Endothelial cell (in vitro differentiated cells): ENCODE measurements around the gene RCE1. TPM values are rescaled to one million over a fixed set of nuclear protein-coding genes. Genes with fewer than 3 reads are reported as not detected.

Source experiments
- DNase-seq: peaks from one replicate; pipeline ENCODE4 v3.0.0; 2021; ENCODE audit warnings: low spot score
- H3K27ac Mint-ChIP-seq: one replicate; pipeline ENCODE4 v1.8.0; 2021; ENCODE audit warnings: mixed read lengths, inconsistent platforms; ENCODE audit not compliant: unreplicated experiment
- H3K27me3 Mint-ChIP-seq: one replicate; pipeline ENCODE4 v1.8.0; 2021; ENCODE audit warnings: mild to moderate bottlenecking, moderate library complexity, mixed read lengths, inconsistent platforms; ENCODE audit not compliant: unreplicated experiment
- H3K36me3 Mint-ChIP-seq: one replicate; pipeline ENCODE4 v1.8.0; 2021; ENCODE audit warnings: mild to moderate bottlenecking, low read depth, mixed read lengths, inconsistent platforms; ENCODE audit not compliant: unreplicated experiment
- H3K4me1 Mint-ChIP-seq: one replicate; pipeline ENCODE4 v1.8.0; 2021; ENCODE audit warnings: mild to moderate bottlenecking, mixed read lengths, inconsistent platforms; ENCODE audit not compliant: unreplicated experiment
- H3K4me3 Mint-ChIP-seq: one replicate; pipeline ENCODE4 v1.8.0; 2021; ENCODE audit warnings: mild to moderate bottlenecking, mixed read lengths, inconsistent platforms; ENCODE audit not compliant: unreplicated experiment
- H3K9me3 Mint-ChIP-seq: one replicate; pipeline ENCODE4 v1.8.0; 2021; ENCODE audit warnings: mixed read lengths, inconsistent platforms; ENCODE audit not compliant: unreplicated experiment
- total RNA-seq: library from RNA; stranded (reverse); fragmentation: NEBNext Ultra II Directional; extraction: Animal tissue kit (Norgen Biotek cat#: 25700); gene quantifications from one replicate; pipeline ENCODE4 v1.2.1, GENCODE V29; 2021; ENCODE audit not compliant: unreplicated experiment
- TF ChIP-seq, protein P1 (sequence below): fragments of 200-600 bp; sonication (generic); IDR thresholded peaks from one replicate; pipeline ENCODE4 v1.5.0; 2021; ENCODE audit warnings: antibody characterized with exemption; ENCODE audit not compliant: unreplicated experiment

Gene RCE1
- total RNA-seq, 1 donor from 2014 or later = 25.2 TPM

DNA sequence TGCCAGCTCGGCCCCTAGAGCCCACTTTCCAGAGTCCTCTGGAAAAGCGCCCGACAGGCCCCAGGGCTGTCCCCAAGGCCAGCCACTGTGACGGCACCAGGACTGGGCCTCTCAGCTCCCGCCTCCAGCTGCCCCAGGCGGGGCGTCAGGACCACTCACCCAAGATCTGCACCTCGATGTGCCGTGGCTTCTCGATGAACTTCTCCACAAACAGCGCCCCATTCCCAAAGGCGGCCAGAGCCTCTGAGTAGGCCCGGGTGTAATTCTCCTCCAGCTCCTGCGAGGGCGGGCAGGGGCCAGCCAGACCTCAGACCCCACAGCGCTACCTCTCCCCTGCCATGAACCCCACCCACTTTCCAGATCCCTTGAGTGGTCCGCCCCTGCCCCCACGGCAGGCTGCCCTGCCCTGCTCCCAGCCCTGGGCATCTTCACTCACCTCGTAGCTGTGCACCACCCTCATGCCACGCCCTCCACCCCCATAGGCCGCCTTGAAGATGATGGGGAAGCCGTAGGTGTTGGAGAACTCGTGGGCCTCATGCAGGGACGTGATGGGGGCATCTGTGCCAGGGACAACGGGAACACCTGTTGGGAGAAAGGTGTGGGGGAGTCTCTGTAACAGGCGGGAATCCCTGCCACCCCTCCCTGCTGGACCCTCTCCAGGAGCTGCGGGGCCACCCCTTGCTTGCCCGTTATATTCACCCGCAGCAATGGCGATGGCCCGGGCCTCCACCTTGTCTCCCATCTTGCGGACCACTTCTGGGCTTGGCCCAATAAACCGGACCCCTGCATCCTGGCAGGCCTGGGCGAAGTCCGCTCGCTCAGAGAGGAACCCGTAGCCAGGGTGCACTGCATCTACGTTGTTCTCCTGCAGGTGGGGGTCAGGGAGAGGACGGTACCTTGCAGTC lies 27.6 kb downstream of the RCE1 start:
- H3K9me3 Mint-ChIP-seq = no peaks in the 10 kb centered on the region
- H3K4me3 Mint-ChIP-seq = no peak overlapping the region
- no peak overlapping the region for H3K27ac Mint-ChIP-seq
- H3K27me3 Mint-ChIP-seq = peaks cover 11% of the 10 kb centered on the region
- peaks cover 3% of the 10 kb centered on the region for H3K36me3 Mint-ChIP-seq
- no peak for DNase-seq
- H3K4me1 Mint-ChIP-seq = peaks cover 11% of the 10 kb centered on the region
- TF ChIP-seq, protein P1, sequence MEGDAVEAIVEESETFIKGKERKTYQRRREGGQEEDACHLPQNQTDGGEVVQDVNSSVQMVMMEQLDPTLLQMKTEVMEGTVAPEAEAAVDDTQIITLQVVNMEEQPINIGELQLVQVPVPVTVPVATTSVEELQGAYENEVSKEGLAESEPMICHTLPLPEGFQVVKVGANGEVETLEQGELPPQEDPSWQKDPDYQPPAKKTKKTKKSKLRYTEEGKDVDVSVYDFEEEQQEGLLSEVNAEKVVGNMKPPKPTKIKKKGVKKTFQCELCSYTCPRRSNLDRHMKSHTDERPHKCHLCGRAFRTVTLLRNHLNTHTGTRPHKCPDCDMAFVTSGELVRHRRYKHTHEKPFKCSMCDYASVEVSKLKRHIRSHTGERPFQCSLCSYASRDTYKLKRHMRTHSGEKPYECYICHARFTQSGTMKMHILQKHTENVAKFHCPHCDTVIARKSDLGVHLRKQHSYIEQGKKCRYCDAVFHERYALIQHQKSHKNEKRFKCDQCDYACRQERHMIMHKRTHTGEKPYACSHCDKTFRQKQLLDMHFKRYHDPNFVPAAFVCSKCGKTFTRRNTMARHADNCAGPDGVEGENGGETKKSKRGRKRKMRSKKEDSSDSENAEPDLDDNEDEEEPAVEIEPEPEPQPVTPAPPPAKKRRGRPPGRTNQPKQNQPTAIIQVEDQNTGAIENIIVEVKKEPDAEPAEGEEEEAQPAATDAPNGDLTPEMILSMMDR = no peak

DNA sequence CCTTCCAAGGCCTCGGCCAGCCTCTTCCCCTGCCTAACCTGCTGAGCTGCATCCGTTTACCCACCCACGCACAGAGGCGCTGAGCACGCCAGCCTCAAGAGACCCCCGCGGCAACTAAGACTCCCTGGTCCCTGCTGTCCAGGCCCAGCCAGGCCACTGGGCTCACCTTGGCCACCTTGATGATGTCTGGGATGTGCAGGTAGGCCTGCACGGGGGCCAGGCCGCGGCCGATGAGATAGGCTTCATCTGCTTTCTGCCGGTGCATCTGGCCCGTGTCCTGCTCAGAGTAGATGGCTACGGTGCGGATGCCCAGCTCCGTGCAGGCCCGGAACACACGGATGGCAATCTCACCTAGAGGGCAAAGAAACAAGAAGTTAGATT lies 28.3 kb downstream of the RCE1 start:
- no peaks in the 10 kb centered on the region for H3K9me3 Mint-ChIP-seq
- H3K36me3 Mint-ChIP-seq = peaks cover 3% of the 10 kb centered on the region
- peaks cover 11% of the 10 kb centered on the region for H3K4me1 Mint-ChIP-seq
- no peak for DNase-seq
- peaks cover 11% of the 10 kb centered on the region for H3K27me3 Mint-ChIP-seq
- no peak overlapping the region for H3K27ac Mint-ChIP-seq
- TF ChIP-seq, protein P1 = no peak
- H3K4me3 Mint-ChIP-seq = no peak overlapping the region

DNA sequence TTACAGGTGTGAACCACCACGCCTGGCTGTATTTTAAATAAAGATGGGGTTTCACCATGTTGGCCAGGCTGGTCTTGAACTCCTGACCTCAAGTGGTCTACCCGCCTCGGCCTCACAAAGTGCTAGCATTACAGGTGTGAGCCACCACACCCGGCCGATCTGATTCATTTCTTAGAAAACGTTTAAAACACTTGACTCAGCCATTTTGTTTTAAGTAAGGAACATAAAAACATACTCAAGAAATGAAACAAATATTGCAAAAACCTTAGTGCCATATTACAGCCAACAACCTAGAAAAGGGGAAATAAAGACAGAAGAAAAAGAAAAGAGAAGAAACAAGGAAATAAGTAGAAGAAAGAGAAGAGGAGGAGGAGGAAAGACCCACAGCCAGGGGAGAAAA lies 31.0 kb downstream of the RCE1 start:
- TF ChIP-seq, protein P1 = no peak
- peak overlapping the region; percentile 40 for H3K4me3 Mint-ChIP-seq
- H3K27me3 Mint-ChIP-seq = peaks cover 8% of the 10 kb centered on the region
- H3K27ac Mint-ChIP-seq = peak overlapping the region; percentile 46
- no peaks in the 10 kb centered on the region for H3K36me3 Mint-ChIP-seq
- H3K4me1 Mint-ChIP-seq = peaks cover 11% of the 10 kb centered on the region
- DNase-seq = no peak
- H3K9me3 Mint-ChIP-seq = no peaks in the 10 kb centered on the region

DNA sequence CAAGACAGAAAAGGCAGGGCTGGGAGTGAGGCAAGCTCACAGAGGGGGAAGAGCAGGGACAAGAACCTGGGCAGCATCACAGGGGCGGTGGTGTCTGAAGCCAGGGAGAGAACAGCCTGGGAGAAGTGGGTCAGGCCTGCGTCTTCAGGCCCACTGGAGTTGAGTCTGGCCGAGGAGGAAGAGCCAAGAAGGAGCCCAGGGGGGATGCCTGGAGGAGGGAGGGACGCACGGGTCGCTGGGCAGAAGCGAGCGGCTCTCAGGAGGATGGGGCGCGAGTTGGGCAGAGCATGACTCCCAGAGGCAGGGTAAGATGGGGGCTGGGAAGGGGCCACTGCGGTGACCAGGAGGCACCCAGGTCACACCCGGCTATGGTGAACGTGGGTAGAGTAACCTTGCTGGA lies 32.1 kb downstream of the RCE1 start:
- H3K27me3 Mint-ChIP-seq = peaks cover 5% of the 10 kb centered on the region
- H3K27ac Mint-ChIP-seq = no peak overlapping the region
- DNase-seq = no peak
- H3K9me3 Mint-ChIP-seq = no peaks in the 10 kb centered on the region
- H3K36me3 Mint-ChIP-seq = no peaks in the 10 kb centered on the region
- TF ChIP-seq, protein P1 = no peak
- peaks cover 11% of the 10 kb centered on the region for H3K4me1 Mint-ChIP-seq
- H3K4me3 Mint-ChIP-seq = no peak overlapping the region
